Hematopoietic multipotent progenitor cell treated with erythropoietin and hydrocortisone succinate and interleukin-3 and kit ligand, for 15 days (in vitro differentiated cells): ENCODE results near the gene MS4A15.
"Not testable (repeated sequence)": the region's sequence is repeated elsewhere in the genome, so short reads cannot be mapped to it uniquely, and the experiment has no call there.

ENCODE experiments used
- DNase-seq: peaks from one replicate; pipeline ENCODE4 v3.0.0-alpha.2; 2015; ENCODE audit warnings: low spot score

MS4A15 gene

GRCh38 chr11:60809249-60809648 is 52.6 kb downstream of the MS4A15 start:
- DNase-seq, result no peak

- DNase-seq, result no peak
Observed at GRCh38 chr11:60809691-60810090, 53.0 kb downstream of the MS4A15 start.

- no peak for DNase-seq
Observed at GRCh38 chr11:60810151-60810550, 53.5 kb downstream of the MS4A15 start.

- DNase-seq, result no peak
Observed at GRCh38 chr11:60810569-60810968, 53.9 kb downstream of the MS4A15 start.

GRCh38 chr11:60813324-60813723 is 56.7 kb downstream of the MS4A15 start:
- no peak for DNase-seq

- no peak for DNase-seq
Observed at GRCh38 chr11:60814112-60814511, 57.4 kb downstream of the MS4A15 start.

GRCh38 chr11:60816590-60817157 is 60.0 kb downstream of the MS4A15 start:
- DNase-seq, result no peak

- DNase-seq, result no peak
Observed at GRCh38 chr11:60818057-60818456, 61.4 kb downstream of the MS4A15 start.

GRCh38 chr11:60821827-60822599 is 65.3 kb downstream of the MS4A15 start:
- no peak for DNase-seq

- not testable (repeated sequence) for DNase-seq
Observed at GRCh38 chr11:60823745-60824306, 67.2 kb downstream of the MS4A15 start.

GRCh38 chr11:60825118-60825517 is 68.5 kb downstream of the MS4A15 start:
- DNase-seq, result no peak

- no peak for DNase-seq
Observed at GRCh38 chr11:60825790-60826189, 69.1 kb downstream of the MS4A15 start.
